Esophagus muscularis mucosa (tissue), 4 donors: ENCODE results near the gene PCNX2.

ENCODE experiments used
- EP300 ChIP-seq: sonication (generic); formaldehyde crosslinking; IDR thresholded peaks from one replicate; pipeline ENCODE4 v1.6.1; 2017; ENCODE audit warnings: antibody characterized with exemption
- POLR2AphosphoS5 ChIP-seq, 2 donors: sonication (generic); formaldehyde crosslinking; IDR thresholded peaks; one replicate each; pipeline ENCODE4 v1.6.1; 2017; ENCODE audit warnings: antibody characterized with exemption in 2 of 2
- TF ChIP-seq, protein P1 (sequence below), 3 experiments: fragments of 200-600 bp in 2 of 3; fragments of 450-650 bp in 1 of 3; sonication (generic) in 2 of 3; IDR thresholded peaks; one replicate each; pipeline ENCODE4 v1.5.1; 2017 to 2019; ENCODE audit warnings: antibody characterized with exemption in 3 of 3, mild to moderate bottlenecking in 2 of 3, moderate library complexity in 1 of 3

DNA sequence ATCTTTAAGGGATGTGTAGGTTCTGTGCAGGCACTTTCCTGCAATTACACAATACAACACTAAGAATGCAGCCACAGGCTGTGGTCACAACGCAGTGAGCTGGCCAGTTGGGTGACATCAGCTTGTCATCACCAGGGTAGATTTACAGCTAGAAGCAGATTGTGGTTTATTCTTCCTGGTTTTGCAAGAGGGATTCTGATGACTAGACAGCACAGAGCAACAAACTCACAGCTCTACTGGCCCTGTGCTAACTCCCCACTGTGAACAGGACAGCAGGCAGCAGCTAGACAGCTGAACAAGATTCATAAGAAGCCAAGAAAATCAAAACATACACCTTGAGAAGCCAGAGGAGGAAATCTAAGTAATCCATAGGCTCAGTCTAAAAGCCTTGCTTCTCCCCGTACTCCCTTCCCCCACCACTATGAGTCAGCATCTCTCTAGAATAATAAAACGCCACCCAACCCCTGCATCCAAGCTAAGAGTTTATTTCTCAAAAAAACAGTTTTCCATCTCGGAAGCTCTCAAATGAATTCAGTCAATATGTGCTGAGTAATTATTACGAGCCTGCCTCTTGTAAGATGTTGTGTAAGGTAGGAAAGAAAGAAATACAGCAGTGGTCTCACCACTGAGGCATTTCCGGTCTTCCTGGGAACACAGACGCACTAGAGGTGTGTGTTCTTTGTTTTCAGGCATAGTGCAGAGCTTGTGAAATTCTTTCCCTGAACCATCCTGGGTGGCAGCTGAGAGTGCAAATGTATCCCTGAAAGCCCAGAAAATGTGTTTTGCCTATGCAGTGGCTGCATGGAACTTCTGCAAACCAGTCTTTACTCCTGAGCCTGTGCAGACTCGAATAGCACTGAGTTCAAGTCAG, 182.3 kb downstream of the PCNX2 start:
- TF ChIP-seq, protein P1, sequence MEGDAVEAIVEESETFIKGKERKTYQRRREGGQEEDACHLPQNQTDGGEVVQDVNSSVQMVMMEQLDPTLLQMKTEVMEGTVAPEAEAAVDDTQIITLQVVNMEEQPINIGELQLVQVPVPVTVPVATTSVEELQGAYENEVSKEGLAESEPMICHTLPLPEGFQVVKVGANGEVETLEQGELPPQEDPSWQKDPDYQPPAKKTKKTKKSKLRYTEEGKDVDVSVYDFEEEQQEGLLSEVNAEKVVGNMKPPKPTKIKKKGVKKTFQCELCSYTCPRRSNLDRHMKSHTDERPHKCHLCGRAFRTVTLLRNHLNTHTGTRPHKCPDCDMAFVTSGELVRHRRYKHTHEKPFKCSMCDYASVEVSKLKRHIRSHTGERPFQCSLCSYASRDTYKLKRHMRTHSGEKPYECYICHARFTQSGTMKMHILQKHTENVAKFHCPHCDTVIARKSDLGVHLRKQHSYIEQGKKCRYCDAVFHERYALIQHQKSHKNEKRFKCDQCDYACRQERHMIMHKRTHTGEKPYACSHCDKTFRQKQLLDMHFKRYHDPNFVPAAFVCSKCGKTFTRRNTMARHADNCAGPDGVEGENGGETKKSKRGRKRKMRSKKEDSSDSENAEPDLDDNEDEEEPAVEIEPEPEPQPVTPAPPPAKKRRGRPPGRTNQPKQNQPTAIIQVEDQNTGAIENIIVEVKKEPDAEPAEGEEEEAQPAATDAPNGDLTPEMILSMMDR (IDR thresholded peaks at IDR 0.05) = no peak
- TF ChIP-seq EP300 = no peak
- peak; percentile 34 to 71 for TF ChIP-seq POLR2AphosphoS5 (IDR thresholded peaks at IDR 0.05)
